Liver (tissue), 3 donors: ENCODE results near the gene TNP2.

Experiments used
- CTCF ChIP-seq: fragments of 150-350 bp; IDR thresholded peaks from 2 replicates; pipeline ENCODE4 v1.5.1; 2017; ENCODE audit warnings: improper control_type of control experiment, low read depth, low read length; ENCODE audit not compliant: missing input control
- HNF4A ChIP-seq, 2 donors: conservative IDR thresholded peaks; 2 replicates each; pipeline ENCODE4 v1.6.1; 2016; ENCODE audit warnings: antibody characterized with exemption in 2 of 2, mild to moderate bottlenecking in 2 of 2
- HNF4G ChIP-seq: IDR thresholded peaks from 2 replicates; pipeline ENCODE4 v1.6.1; 2016; ENCODE audit warnings: antibody characterized with exemption
- YY1 ChIP-seq: IDR thresholded peaks from 2 replicates; pipeline ENCODE4 v1.6.1; 2016; ENCODE audit warnings: antibody characterized with exemption, mild to moderate bottlenecking
- donor health status: healthy.
- donor health status: healthy.

GRCh38 chr16:11253995-11254912 is 14.9 kb downstream of the TNP2 start:
- TF ChIP-seq CTCF (no peak), HNF4G (no peak), YY1 (no peak), HNF4A (conservative IDR thresholded peaks at IDR 0.05) (no peak)
